NCI-H2029 treated with DMSO at 0.1 percent for 48 hours (cell line): Measurements from ENCODE around the gene DDR1.
"Not testable (repeated sequence)": the region's sequence is repeated elsewhere in the genome, so short reads cannot be mapped to it uniquely, and the experiment has no call there.

ENCODE experiments used
- DNase-seq: peaks from one replicate; lab custom pipeline; 2025; lab: John Stamatoyannopoulos, UW

Gene DDR1

DNA sequence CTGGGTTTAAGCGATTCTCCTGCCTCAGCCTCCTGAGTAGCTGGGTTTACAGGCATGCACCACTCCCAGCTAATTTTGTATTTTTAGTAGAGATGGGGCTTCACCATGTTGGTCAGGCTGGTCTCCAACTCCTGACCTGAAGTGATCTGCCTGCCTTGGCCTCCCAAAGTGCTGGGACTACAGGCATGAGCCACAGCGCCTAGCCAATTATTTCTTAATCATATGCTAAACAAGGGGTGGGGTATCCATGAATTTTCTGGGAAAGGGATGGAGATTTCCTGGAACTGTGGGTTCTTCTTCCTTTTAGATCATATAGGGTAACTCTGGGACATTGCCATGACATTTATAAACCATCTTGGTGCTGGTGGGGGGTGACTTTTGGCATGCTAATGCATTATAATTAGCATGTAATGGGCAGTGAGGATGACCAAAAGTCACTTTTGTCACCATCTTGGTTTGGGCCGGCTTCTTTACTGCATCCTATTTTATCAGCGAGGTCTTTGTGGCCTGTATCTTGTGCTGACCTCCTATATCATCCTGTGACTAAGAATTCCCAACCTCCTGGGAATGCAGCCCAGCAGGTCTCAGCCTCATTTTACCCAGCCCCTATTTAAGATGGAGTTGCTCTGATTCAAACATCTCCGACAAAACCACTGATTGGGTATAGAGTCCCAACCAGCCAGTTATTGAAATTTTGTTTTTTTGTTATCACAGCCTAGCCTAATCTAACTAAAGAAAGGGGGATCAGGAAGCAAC, 29.9 kb upstream of the DDR1 start:
- no peak for DNase-seq

DNA sequence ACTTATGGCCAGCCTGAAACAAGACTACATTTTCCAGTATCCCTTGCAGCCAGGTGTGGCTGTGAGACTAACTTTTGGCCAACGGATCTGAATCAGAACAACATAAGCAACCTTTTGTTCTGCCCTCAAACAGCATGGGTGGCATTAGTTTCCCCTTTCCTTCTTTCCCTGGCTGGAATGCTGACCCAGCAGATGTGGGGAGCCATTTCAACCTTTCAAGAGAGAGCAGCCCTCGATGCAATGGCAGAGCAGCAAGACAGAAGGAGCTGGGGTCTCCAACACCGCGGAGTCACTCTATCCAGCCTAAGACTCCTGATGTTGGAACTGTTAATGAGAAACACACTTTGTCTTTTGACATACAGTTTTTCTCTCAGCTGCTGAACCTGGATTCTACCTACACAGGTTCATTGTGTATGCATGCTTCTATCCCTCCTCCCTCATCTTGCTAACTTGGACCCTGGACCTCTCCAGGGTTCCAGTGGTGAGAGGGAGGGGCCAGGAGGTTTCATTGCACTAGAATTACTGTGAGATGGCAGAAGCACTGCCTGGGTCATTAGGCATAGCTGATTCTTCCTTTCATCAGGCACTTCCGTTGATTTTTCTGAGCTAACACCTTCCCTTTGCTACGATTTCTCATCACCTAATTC, 28.8 kb upstream of the DDR1 start:
- DNase-seq = no peak

DNA sequence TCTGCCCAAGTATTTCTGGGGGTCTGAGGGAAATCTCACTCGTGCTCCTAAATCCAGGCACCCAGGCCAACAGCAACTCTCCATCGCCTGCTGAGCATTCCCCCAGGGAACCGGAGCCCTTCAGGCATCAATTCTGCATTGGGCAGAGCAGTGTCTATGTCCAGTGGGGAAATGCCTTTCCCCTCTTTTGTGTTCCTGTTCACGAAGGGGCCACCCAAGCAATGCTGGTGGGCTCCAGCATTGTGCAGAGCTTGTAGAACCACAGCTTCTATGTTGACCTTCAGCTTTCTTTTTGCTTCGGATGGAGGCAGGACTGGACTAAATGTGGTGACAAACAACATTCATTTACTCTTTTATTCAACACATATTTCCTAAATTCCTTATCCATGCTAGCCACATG, 27.2 kb upstream of the DDR1 start:
- DNase-seq = no peak

DNA sequence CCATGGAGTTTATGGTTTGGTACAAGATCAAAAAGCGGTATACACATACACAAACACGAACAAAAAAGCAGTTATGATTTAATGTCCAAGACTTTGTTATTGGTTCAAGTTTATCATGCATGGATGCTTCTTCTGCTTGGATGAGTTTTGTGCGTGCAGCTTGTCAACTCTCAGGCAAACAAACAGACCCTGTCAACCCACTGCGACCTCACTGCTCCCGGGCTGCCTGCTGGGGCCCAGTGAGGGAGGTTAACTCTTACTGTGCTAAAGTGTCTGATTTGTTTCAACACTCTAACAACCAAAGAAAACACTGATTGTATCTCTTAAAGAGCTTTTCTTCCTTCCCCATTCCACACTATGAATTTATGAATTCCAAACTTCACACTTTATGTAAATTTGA, 26.8 kb upstream of the DDR1 start:
- DNase-seq = no peak

DNA sequence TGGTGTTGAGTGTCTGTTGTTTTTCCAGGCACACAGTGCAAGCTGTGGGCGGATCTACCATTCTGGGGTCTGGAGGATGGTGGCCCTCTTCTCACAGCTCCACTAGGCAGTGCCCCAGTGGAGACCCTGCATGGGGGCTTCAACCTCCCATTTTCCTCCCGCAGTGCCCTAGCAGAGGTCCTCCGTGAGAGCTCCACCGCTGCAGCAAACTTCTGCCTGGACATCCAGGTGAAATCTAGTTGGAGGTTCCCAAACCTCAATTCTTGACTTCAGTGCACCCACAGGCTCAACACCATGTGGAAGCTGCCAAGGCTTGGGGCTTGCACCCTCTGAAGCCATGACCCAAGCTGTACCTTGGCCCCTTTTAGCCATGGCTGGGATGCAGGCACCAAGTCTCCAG, 24.6 kb upstream of the DDR1 start:
- DNase-seq = not testable (repeated sequence)

DNA sequence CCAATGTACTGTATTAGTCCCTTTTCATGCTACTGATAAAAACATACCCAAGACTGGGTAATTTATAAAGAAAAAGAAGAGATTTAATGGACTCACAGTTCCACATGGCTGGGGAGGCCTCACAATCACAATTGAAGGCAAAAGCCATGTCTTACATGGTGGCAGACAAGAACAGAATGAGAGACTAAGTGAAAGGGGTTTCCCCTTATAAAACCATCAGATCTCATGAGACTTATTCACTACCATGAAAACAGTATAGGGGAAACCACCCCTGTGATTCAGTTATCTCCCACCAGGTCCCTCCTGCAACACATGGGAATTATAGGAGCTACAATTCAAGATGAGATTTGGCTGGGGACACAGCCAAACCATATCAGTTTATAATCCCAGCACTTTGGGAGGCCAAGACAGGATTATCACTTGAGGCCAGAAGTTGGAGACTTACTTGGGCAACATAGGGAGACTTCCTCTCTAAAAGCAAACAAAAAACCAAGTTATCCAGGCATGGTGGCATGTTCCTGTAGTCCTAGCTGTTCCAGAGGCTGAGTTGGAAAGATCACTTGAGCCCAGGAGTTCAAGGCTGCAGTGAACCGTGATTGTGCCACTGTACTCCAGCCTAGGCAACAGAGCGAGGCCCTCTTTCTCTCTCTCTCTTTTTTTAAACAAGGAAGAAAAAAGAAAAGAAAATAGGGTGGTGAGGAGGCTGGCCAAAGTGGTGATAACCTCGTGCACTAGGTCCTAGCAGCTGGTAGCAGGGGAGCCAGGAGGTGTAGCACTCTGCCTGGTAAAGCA, 22.9 kb upstream of the DDR1 start:
- DNase-seq = no peak

DNA sequence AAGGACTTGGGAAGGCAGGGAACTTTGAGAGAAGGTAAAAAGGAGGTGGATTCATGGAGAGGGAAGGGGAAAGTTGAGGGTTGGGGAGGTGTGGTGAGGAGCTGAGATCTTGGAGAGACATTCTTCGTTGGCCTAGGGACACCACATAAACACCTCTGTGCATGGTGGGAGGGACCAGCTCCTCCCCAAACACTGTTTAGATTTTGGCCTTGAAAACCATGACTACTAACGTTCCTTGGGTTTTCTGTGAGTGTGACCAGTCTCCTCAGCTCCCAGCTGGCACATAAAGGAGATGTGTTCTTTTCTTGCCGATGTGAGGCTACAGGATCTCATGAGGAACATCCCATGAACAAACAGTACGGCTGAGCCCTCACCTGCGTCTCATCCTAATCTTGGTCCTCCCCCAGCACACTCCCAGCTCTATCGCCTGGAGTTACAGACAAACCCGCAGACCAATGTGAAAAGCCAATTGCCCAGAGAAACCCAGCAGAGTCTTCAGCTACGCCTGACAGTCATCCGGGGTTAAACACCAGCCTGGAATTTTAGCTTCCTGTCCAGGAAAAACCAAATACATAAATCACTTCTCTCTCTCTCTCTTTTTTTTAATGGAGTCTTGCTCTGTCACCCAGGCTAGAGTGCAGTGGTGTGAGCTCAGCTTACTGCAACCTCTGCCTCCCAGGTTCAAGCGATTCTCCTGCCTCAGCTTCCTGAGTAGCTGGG, 22.0 kb upstream of the DDR1 start:
- DNase-seq = no peak

DNA sequence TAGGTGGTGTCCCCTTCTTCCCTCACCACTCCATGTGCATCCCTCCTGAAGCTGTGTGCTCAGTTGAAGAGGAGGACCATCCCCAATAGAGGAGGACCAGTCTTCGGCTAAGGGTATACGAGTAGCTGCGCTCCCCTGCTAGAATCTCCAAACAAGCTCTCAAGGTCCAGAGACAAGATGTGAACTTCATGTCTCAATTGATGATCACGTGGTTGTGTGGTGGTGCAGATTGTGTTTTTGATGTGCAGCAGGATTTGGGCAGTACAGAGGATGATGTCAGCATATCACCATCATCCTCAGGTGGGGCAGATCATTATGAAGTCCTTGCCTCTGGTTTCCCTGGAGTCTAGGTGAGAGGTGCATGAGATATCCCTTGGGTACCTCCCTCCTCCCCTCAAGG, 20.0 kb upstream of the DDR1 start:
- no peak for DNase-seq

DNA sequence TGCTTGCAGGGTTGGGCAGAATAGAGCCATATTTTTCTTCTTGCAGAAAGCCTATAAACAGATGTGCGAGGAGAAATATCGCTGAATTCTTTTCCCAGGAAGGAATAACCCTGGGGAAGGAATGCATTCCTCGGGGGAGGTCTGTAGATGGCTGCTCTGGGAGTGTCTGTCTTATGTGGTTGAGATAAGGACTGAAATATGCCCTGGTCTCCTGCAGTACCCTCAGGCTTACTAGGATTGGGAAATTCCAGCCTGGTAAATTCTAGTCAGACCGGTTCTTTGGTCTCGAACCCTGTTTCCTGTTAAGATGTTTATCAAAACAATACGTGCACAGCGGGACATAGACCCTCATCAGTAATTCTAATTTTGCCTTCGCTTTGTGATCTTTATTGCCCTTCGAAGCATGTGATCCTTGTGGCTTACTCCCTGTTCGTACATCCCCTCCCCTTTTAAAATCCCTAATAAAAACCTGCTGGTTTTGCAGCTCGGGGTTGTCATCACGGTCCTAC, 15.0 kb upstream of the DDR1 start:
- not testable (repeated sequence) for DNase-seq

DNA sequence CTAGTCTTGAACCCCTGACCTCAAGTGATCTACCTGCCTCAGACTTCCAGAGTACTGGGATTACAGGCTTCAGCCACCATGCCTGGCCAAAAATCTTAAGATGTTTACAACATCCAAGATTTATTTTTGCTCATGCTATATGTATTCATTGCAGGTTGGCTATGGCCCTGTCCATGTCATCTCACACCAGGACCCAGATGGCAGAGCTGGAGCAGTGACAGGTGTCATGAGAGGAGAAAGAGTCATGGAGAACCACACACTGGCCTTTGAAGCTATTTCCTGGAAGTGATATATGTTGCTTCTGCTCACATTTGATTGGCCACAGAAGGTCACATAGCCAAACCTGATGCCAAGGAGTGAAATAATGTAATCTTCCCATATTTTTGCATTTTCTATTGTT, 13.8 kb upstream of the DDR1 start:
- no peak for DNase-seq

DNA sequence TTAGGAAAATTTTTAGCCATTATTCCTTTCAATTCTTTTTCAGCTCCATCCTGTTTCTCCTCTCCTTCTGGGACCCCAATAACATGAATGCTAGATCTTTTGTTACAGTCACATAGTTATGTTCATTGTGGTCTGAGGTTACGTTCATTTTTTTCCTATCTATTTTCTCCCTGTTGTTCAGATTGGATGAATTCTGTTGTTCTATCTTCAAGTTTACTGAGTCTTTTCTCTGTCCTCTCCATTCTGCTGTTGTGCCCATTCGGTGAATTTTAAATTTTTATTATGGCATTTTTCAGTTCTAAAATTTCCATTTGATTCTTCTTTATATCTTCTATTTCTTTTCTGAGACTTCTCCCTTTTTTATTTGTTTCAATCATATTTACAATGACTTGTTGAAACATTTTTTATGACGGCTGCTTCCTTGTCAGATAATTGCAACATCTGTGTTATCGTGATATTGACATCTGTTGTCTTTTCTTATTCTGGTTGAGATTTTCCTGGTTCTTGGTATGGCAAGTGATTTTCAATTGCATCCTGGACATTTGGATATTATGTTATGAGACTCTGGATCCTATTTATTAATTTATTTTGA, 12.6 kb upstream of the DDR1 start:
- no peak for DNase-seq

DNA sequence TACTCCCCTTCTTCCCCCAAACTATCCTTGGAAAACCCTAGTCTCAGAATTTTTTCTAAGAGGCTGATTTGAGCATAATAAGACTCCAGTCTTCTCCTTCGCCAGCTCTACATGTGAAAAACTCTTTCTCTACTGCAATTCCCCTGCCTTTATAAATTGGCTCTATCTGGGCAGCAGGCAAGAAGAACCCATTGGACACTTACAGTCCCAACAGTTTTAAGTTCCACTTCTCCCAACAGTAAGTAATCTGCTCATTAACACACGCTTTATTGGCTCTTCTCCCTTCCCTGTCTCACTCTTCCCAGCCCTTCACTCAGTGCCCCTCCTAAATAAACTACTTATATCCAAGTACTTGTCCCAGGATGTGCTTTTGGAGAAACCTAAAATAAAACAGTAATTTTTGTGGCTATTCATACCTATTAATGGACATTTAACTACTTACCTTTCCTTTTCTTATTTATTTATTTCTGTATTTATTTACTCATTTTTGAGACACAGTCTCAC, 11.1 kb upstream of the DDR1 start:
- no peak for DNase-seq

DNA sequence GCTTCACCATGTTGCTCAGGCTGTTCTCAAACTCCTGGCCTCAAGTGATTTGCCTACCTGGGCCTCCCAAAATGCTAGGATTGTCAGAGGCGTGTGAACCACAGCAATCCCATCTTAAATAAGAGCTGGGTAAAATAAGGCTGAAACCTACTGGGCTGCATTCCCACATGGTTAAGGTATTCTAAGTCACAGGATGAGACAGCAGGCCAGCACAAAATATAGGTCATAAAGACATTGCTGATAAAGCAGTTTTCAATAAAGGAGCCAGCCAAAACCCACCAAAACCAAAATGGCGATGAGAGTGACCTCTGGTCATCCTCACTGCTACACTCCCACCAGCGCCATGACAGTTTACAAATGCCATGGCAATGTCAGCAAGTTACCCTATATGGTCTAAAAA, 10.5 kb upstream of the DDR1 start:
- DNase-seq = not testable (repeated sequence)

DNA sequence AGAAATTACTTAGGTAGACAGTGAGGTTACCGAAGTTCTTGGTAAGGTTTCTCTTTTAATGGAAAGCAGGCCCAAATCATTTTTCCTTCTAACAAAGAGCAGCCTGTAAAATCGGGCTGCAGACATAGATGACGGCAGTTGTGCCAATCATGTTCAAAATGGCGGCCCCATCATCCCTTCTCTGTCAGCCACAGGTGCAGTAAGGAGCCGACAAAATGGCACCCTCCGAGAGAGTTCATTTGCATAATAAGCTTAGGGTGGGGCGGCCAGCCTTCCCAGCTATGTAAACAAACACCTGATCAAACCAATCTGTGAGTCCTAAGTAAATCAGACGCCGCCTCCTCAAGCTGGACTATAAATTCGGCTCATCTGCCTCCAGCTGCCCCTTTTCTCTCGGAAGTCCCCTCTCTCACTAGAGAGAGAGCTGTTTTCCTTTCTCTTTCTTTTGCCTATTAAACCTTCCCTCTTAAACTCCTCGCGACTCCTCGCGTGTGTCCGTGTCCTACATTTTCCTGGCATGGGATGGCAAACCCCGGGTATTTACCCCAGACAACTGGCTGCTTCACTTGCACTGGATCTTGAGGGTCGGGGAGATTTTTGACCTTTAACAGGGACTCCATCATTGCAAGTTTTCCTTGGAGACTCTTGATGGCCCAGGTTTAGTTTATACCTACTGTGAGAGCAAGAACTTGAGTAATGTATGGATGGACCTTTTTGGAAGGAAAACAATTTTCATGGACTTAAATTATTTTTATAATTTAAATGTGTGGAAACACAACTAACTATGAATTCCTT, 8.9 kb upstream of the DDR1 start:
- peak; percentile 5 for DNase-seq

DNA sequence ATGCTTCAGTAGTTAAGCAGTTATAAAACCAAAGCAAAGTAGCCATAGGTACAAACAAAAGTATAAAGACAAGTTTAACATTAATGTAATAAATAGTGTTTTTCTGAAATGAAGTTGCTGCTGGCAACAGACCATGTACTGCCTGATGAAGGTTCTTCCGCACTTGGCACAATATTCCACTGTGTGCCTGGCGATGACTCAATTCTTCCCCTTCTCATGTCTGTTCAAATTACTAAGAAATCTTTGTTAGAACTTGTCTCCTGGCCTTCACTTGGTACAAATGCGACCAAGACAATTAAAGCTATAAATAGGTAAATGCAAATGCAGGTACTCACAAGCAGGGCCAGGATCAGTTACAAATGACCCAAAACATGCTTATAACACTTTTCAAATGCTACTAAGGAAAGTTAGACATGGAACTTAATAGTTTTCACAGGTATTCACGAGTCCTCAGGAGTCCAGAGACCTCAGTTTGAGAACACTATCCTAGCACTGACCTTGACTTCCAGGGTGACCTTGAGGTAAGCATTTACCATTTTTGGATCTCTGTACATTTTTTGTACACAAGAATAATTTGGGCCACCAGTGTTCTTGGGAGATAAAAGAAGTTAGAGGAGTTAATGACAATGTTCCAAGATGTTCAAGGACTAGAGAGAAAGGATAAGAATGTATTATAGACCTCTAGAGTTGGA, 8.1 kb upstream of the DDR1 start:
- DNase-seq = no peak

DNA sequence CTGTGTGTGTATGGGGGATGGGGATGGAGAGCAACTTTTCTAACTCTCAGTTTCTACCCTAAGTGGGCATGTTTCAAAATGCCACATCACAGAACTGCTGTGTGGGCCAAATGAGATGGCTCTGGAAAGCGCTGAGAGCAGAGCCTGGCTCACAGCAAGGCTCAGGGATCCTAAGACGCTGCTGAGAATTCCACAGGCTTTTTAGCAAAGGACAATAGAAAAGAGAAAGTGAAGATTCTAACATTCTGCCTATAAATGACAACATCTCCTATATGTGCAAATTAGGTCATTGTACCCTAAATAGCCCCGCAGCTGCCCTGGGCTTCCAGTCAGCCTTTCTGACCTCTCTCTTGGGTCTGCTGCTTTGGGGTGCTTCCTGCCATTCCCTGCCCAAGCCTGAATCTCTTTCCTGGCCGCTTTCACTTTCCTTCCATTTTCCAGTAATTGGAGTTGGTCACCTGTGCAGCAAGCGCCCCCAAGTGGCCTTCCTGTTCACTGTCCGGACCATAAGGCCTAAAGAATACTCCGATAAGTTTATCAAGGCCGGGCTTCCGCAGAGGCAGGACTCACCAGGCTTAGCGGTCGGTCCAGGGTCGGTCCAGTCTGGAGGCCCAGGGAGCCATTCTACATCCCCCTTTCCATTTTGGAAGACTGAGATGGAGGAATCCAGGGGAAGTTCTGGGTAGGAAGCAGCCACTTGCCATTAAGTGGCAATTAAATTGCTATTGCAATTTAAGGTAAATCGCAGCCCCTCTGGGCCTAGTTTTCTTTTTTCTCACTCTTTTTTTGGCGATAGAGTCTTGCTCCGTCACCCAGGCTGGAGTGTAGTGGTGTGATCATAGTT, 6.7 kb upstream of the DDR1 start:
- DNase-seq = peak; percentile 80

DNA sequence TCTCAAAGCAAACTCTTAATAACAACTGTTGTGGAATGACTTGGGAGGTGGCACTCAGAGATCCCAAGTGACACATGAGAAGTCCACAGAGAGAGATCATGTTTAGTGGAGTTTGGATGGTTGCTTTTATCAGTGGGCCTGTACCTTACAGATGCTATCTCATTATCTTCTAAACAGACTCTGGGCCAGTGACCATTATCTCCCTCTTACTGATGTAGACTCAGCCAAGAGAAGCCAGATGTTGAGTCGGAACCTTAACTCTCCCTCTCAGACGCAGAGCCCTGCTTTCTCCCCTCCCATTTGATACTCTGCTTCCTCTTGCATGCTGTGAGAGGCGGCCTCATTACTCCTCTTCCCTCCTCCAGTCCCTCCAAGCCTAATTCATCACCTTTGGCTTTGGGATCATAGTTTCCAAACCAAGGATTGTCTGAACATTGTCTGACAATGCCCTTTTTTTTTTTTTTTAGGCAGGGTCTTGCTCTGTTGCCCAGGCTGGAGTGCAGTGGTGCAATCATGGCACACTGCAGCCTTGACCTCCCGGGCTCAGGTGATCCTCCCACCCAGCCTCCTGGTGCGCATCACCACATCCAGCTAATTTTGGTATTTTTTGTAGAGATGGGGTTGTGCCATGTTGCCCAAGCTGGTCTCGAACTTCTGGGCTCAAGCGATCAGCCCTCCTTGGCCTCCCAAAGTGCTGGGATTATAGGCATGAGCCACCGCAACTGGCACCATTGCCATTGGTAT, 4.5 kb upstream of the DDR1 start:
- DNase-seq = no peak

DNA sequence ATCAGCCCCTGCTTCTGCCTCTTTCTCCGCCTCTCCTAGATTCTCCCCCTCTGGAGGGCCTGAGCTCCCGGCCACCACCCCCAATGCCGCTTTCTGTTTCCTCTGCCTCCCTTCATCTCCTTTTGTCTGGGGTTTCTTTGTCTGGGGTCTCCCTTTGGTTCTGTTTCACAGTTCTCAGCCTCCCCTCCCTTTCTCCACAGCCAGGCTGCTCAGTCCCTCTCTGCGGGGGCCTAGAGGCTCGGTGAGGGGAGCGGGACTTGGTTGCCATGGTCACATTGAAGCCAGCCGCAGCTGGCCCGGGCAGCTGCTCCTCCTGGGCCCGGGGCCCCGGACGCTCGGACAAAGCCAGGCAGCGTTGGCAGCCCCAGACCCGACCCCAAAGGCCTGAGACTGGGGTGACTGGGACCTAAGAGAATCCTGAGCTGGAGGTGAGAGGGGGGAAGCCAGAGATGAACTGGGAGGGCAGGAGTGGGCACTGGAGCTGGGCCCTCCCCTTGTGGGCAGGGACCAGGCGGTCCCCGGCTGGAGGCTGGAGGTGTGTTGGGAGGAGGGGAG, 3.5 kb upstream of the DDR1 start:
- DNase-seq = no peak
